Heart right ventricle (tissue), 16 donors: ENCODE measurements around the gene IGFN1. TPM values are rescaled to one million over a fixed set of nuclear protein-coding genes. Genes with fewer than 3 reads are reported as not detected.

Experiments used
- ATAC-seq, 8 donors: fragments of 200-7000 bp; cut with Tn5 transposase; one replicate each; pipeline ENCODE4 v1.9.1; 2020; ENCODE audit warnings: mild to moderate bottlenecking in 8 of 8, moderate library complexity in 8 of 8, moderate number of reproducible peaks in 1 of 8
- DNase-seq, 2 donors: peaks; one replicate each; pipeline ENCODE4 v3.0.0-alpha.2; 2020
- H3K27ac ChIP-seq, 10 donors: fragments of 200-600 bp; sonication (generic) in 2 of 10; one replicate each; pipeline versions ENCODE4 v1.5.0 to v1.8.0; 2020 to 2022; ENCODE audit warnings: mild to moderate bottlenecking in 3 of 10
- H3K27me3 ChIP-seq, 7 donors: fragments of 200-600 bp; one replicate each; pipeline ENCODE4 v1.8.0; 2021 to 2022; ENCODE audit warnings: mild to moderate bottlenecking in 2 of 7
- H3K36me3 ChIP-seq, 9 donors: fragments of 200-600 bp; sonication (generic) in 1 of 9; one replicate each; pipeline versions ENCODE4 v1.5.0 to v1.8.0; 2020 to 2022; ENCODE audit warnings: mild to moderate bottlenecking in 2 of 9
- H3K4me1 ChIP-seq, 9 donors: fragments of 200-600 bp; sonication (generic) in 1 of 9; one replicate each; pipeline versions ENCODE4 v1.5.0 to v1.8.0; 2020 to 2022; ENCODE audit warnings: mild to moderate bottlenecking in 4 of 9
- H3K4me3 ChIP-seq, 10 donors: fragments of 200-600 bp; sonication (generic) in 2 of 10; one replicate each; pipeline versions ENCODE4 v1.5.0 to v1.8.0; 2020 to 2022; ENCODE audit warnings: mild to moderate bottlenecking in 7 of 10, moderate library complexity in 2 of 10
- H3K9me3 ChIP-seq, 11 donors: fragments of 200-600 bp in 10 of 11; sonication (generic) in 2 of 11; one replicate each; pipeline versions ENCODE4 v1.5.0 to v1.8.0; 2013 to 2022; ENCODE audit warnings: mild to moderate bottlenecking in 2 of 11, control low read depth in 1 of 11, moderate library complexity in 1 of 11
- WGBS, 2 donors: extraction: QIAGEN DNeasy Blood & Tissue Kit; methylation state at CpG; one replicate each; pipeline ENCODE4 v1.1.7; 2013; ENCODE audit warnings: inconsistent platforms in 1 of 2; 5-methylcytosine and 5-hydroxymethylcytosine counted together
- intact Hi-C, 10 donors: fragments of 100-400 bp; cut with DNase I; formaldehyde crosslinking; loops; one replicate each; pipeline versions ENCODE4 v1.11.1 to v1.14.2; 2022
- polyA plus RNA-seq, 2 donors: library from polyadenylated mRNA; stranded (reverse); fragments of 200-250 nt; gene quantifications; one replicate each; pipeline ENCODE4 v1.2.3, GENCODE V29; 2013
- total RNA-seq, 10 donors: library from RNA; stranded (reverse); fragmentation: NEBNext Ultra II Directional in 3 of 10; extraction: Animal tissue kit (Norgen Biotek cat#: 25700) in 3 of 10; gene quantifications; one replicate each; pipeline versions ENCODE4 v1.2.1 to v1.2.4, GENCODE V29; 2021 to 2023
- TF ChIP-seq, protein P1 (sequence below), 9 donors: fragments of 200-600 bp; sonication (generic) in 2 of 9; IDR thresholded peaks; one replicate each; pipeline versions ENCODE4 v1.5.0 to v1.8.0; 2021 to 2022; ENCODE audit warnings: antibody characterized with exemption in 9 of 9, mild to moderate bottlenecking in 5 of 9, moderate library complexity in 1 of 9
- donor health status: Arrhythmogenic right ventricular cardiomyopathy.
- donor health status: ischemic (EF 13 %, LVEDD 7.1; RV severe dilation, severe dysfunction).
- donor health status: healthy with polysubstance abuse.
- donor health status: DM: no; HTN: yes; CAD: no.
- donor health status: DM: no; HTN: no; CAD: no.
- donor health status: ischemic (EF 25% LVEDD 6.9; RV normal size, moderate dysfunction).
- donor health status: ischemic (EF 25% LVEDD 5.7; RV mildly dilated, moderate dysfunction).
- donor health status: healthy.
- donor health status: DM: yes; HTN: yes; CAD: no.
- donor health status: Ischemic cardiomyopathy.
- donor health status: ischemic (EF 35%, LVEDD 5.7; RV mildly dilated, moderate dysfunction).
- donor health status: nonischemic (EF 11% LVEDD 7.7; RV severe dilation, severe dysfunction).
- donor health status: DM: yes; HTN: yes; CAD: no.
- donor health status: PGD.
- donor health status: ischemic (EF 29% LVEDD 5.4; RV normal size, mild dysfunction).
- donor health status: nonischemic (EF 23%, LVEDD 6.1; RV moderate dilation, normal function).

Gene IGFN1
- total and polyA plus RNA-seq, 12 donors, result 0.01 to 0.07 (median 0.02) TPM; not detected in 7

DNA sequence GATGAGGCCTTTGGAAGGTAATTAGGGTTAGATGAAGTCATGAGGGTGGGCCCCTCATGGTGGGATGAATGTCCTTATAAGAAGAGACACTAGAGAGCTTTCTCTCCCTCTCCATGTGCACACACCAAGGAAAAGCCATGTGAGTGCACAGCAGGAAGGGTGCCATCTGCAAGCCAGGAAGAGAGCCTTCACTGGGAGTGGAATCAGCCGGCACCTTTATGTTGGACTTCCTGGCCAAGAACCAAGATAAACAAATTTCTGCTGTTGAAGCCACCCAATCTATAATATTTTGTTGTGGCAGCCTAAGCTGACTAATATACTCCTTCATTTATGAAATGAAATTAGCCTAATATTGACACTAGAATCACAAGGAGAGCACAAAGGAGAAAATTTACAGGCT lies 54.5 kb downstream of the IGFN1 start:
- H3K4me3 ChIP-seq, result no peak overlapping the region
- no peak overlapping the region for H3K27ac ChIP-seq
- H3K4me1 ChIP-seq, result no peaks in the 10 kb centered on the region
- TF ChIP-seq, protein P1, sequence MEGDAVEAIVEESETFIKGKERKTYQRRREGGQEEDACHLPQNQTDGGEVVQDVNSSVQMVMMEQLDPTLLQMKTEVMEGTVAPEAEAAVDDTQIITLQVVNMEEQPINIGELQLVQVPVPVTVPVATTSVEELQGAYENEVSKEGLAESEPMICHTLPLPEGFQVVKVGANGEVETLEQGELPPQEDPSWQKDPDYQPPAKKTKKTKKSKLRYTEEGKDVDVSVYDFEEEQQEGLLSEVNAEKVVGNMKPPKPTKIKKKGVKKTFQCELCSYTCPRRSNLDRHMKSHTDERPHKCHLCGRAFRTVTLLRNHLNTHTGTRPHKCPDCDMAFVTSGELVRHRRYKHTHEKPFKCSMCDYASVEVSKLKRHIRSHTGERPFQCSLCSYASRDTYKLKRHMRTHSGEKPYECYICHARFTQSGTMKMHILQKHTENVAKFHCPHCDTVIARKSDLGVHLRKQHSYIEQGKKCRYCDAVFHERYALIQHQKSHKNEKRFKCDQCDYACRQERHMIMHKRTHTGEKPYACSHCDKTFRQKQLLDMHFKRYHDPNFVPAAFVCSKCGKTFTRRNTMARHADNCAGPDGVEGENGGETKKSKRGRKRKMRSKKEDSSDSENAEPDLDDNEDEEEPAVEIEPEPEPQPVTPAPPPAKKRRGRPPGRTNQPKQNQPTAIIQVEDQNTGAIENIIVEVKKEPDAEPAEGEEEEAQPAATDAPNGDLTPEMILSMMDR (IDR thresholded peaks at IDR 0.05), result no peak
- DNase-seq, result no peak
- no peaks in the 10 kb centered on the region for H3K9me3 ChIP-seq
- H3K27me3 ChIP-seq, result peaks cover 3 to 49% (median 31%) of the 10 kb centered on the region in 7 donors
- 46 to 63% methylated on average over 1 of the region's 1 CpG for WGBS, 2 donors
- H3K36me3 ChIP-seq, result no peaks in the 10 kb centered on the region
- intact Hi-C loops, result no loop called here
- no peak for ATAC-seq

DNA sequence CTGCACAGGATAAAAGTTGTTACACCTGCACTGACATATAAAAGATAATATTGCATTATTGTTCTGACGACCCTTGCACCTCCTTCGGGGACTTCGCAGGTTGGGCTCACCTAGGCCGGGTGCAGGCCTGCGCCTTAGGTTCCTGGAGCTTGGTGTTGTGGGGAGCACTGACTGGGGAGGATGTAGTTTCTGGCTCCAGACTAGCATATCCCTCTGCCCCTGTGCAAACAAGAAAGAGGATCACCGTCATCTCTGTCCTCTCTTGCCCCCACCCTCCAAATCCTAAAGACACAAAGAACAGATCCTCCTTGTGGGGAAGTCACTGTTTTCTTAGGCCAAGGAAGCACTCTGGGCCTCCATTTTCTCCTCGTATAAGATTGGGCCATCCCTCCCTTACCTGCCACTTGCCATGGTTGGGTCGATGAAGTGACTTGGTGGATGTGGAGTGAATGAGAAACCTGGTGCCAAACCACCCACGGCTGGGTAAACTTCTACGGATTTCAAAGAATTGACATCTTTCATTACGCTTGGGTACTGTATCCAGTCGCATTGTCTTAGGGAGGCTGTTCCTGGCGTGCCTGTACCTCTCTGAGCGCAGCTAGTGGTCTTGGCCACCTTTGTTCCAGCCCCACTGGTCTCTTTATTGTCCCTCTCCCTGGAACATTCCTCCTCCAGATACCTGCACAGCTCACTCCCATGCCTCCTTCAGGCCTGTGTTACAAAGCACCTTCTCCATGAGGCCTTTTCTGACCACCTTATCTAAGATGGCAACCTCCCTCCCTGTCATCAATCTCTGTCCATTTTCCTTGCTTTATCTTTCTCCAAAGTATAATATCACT lies 58.3 kb downstream of the IGFN1 start:
- DNase-seq, result no peak
- Histone ChIP-seq H3K4me1 (no peaks in the 10 kb centered on the region), H3K4me3 (no peak overlapping the region), H3K9me3 (no peaks in the 10 kb centered on the region), H3K36me3 (no peaks in the 10 kb centered on the region), H3K27me3 (peaks cover 0 to 19% (median 9%) of the 10 kb centered on the region in 7 donors), H3K27ac (no peak overlapping the region)
- intact Hi-C loops, result no loop called here
- 94% methylated on average over 14 of the region's 14 CpGs for WGBS, 2 donors
- TF ChIP-seq, protein P1 (IDR thresholded peaks at IDR 0.05), result no peak
- no peak for ATAC-seq

DNA sequence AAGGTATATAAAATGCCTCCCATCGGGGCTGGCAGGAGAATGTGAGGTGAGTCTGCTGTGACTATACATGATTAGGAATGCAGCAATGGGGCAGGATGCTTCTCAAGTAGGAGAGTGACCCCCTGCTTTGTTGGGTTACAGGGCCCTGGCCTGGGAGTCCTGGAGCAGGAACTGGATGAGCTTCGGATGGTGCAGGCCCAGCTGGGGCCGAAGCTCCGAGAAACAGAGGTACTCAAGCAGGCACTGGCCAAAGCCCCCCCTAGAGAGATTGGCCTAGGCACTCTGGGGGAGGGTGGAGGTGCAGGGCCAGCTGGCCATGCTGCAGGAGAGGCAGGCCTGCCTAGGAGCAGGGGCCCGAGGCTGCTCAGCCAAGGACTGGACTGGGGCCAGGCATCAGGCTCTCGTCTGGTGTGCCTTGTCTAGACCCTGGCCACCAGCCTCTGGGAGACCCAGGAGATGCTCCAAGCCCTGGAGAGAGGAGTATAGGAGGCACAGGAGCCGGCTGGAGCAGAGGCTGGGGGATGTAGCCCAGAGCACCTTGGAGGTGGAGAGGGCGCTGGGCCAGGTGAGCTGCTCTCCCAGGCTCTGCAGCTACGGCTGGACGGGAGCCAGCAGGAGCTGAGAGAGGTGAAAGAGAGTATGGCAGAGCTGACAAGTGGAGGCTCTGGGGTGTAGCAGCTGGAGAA lies 59.8 kb downstream of the IGFN1 start:
- Histone ChIP-seq H3K4me3 (no peak overlapping the region), H3K27ac (no peak overlapping the region), H3K4me1 (no peaks in the 10 kb centered on the region), H3K36me3 (no peaks in the 10 kb centered on the region), H3K9me3 (no peaks in the 10 kb centered on the region), H3K27me3 (peaks cover 0 to 8% (median 0%) of the 10 kb centered on the region in 7 donors)
- ATAC-seq (no peak), DNase-seq (no peak)
- WGBS, 2 donors, result 70 to 74% methylated on average over 10 of the region's 10 CpGs
- TF ChIP-seq, protein P1 (IDR thresholded peaks at IDR 0.05), result no peak
- intact Hi-C loops, result loop anchor here in 8 of 10 donors (5.0 kb wide), 4 partner anchors 92 to 157 kb away; no protein-coding TSS in a partner anchor

DNA sequence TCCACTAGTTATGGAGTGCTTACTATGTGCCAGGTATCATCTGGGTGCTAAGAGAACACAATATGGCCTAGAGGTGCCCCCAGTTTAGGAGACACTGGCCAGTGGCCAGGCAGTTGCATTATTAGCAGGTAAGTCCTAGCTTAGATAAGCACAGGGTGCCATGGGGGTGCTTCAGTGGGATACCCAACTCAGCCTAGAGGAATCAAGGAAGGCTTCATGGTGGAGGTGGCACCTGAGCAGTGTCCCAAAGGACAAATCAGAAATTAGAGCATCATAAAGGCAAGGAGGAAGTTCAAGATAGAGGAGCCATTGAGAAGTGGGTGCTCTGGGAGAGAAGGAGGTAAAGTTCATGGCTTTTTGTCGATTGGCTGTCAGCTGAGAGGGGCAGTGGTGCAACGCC lies 60.8 kb downstream of the IGFN1 start:
- Histone ChIP-seq H3K36me3 (no peaks in the 10 kb centered on the region), H3K9me3 (no peaks in the 10 kb centered on the region), H3K4me3 (no peak overlapping the region), H3K4me1 (no peaks in the 10 kb centered on the region), H3K27ac (no peak overlapping the region), H3K27me3 (peaks cover 0 to 4% (median 0%) of the 10 kb centered on the region in 7 donors)
- 88 to 91% methylated on average over 2 of the region's 2 CpGs for WGBS, 2 donors
- DNase-seq (no peak), ATAC-seq (no peak)
- intact Hi-C loops, result loop anchor here in 8 of 10 donors (5.0 kb wide), 4 partner anchors 91 to 156 kb away; no protein-coding TSS in a partner anchor
- TF ChIP-seq, protein P1 (IDR thresholded peaks at IDR 0.05), result no peak
